HG02759 (cell line): ENCODE results near the gene ANTXR1.

Experiments used
- ATAC-seq: cut with Tn5 transposase; IDR thresholded peaks from one replicate; pipeline ENCODE4 v1.9.1; 2021; ENCODE audit warnings: mild to moderate bottlenecking, moderate library complexity; ENCODE audit not compliant: unreplicated experiment

The ANTXR1 gene

DNA sequence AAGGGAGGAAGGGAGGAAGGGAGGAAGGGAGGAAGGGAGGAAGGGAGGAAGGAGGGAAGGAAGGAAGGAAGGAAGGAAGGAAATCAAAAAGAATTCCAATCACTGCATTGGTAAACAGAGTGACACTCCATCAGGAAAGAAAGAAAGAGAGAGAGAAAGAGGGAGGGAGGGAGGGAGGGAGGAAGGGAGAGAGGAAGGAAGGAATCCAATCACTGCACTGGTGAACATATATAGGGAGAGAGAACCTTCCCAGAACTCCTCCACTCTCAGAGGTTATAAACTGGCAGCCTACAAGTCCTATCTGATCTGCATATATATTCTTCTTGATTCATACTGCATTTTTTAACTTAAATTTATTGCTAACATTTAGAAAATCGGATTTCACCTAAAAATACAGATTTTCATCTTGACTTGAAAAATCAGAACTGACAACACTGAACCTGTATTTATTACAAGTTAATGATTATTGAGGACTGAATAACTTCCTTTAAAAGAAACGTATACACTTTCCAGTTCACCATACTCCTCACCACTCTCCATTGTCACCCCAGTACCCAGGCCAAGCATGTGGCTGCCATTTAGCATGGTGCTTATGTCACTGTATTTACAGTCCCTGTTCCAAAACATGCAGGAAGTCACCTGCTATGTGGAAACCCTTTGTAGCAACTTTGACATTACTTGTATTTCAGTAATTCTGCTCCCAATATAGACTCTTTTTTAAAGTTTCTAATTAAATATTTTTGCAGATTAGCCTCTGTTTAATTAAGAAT, 83.5 kb downstream of the ANTXR1 start:
- no peak for ATAC-seq

GRCh38 chr2:69097148-69097610, 84.2 kb downstream of the ANTXR1 start:
- ATAC-seq = no peak

GRCh38 chr2:69097891-69098655, 85.1 kb downstream of the ANTXR1 start:
- ATAC-seq = no peak

- no peak for ATAC-seq
Measured at GRCh38 chr2:69099541-69099940, 86.6 kb downstream of the ANTXR1 start.

DNA sequence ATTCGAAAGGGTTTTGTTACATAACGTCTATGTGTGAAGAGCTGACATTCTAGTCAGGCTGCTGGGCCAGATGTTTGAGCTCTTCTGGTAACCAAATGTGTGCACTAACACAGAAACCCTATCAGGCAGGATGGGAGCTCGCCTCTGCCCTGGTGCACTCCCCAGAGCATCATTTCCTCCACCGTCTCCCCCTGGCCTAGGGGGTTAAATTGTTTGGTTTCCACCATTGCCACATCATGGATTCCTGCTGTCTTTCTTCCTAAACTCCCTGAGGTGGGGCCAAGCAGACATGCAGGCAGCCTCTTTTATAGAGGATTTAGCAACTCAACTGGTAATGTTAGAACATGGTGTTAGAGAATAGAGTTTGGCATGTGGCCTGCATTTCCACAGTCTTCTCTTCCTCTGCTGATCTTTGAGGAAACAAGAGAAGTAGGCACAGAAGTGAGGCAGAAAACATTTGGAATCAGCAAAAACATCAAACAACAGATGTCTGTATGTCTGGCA, 87.3 kb downstream of the ANTXR1 start:
- no peak for ATAC-seq

DNA sequence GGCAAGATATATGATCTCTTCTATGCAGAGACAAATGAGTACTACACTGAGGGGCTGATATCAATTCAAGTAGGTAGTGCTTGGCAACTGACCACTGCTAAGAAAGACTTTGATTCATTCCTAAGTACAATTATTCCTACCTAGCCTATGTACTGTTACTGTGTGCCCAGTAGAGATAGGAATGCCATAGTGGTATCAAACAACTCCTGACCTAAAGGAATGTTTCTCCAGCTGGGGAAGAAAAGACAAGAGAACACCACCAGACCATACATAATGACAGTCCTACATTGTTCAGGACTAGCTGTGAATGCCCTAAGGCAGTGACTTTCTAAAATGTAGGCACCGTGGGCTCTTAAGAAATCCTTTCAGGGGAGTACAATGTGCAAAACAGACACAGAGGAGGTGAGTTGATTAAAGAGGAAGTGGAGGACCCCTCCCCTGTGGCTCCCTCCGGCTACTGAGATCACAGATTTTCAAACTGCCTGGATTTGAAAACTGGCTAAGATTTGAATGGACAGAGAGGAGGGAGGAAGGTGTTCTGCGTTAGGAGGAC, 89.1 kb downstream of the ANTXR1 start:
- no peak for ATAC-seq

DNA sequence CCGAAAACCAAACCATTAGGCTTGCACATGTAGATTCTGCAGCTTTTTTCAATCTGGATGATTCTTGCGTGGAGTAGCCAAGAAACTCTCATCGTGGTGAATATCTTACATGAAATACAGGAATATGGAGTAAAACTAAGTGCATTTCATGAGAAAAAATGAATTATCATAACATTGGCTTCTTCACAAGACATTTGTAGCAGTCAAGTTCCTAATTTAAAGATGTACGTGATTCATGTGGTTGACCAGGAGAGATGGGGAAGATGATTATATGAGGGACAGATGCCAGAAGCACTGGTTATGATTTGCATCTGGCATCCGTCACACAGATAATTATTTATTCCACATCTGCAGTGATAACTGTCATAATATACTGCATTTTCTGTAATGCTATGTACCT, 90.4 kb downstream of the ANTXR1 start:
- no peak for ATAC-seq

- ATAC-seq = no peak
Measured at GRCh38 chr2:69104261-69104660, 91.3 kb downstream of the ANTXR1 start.

GRCh38 chr2:69109255-69109654, 96.3 kb downstream of the ANTXR1 start:
- ATAC-seq = no peak

GRCh38 chr2:69111076-69111475, 98.1 kb downstream of the ANTXR1 start:
- no peak for ATAC-seq

GRCh38 chr2:69113627-69114026, 100.6 kb downstream of the ANTXR1 start:
- no peak for ATAC-seq

- ATAC-seq = no peak
Measured at GRCh38 chr2:69114534-69114933, 101.6 kb downstream of the ANTXR1 start.

DNA sequence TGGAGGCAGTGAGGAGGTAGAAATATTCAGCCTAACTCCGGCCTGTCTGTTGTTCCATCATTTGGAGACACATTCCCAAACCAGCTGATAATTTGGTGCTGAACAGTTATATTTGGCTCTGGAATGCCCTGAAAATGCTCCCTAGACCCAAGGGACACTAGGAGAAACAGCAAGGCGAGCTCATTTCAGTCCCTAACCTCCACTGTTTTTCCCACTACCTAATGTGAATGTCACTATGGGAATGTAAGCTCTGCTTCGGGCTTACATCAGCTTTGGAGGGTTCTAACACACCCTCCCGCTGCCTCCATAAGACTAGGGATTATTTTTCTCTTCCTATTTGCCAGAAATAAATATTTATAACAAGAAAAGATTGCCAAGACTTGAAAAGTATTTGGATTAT, 103.5 kb downstream of the ANTXR1 start:
- ATAC-seq = no peak

DNA sequence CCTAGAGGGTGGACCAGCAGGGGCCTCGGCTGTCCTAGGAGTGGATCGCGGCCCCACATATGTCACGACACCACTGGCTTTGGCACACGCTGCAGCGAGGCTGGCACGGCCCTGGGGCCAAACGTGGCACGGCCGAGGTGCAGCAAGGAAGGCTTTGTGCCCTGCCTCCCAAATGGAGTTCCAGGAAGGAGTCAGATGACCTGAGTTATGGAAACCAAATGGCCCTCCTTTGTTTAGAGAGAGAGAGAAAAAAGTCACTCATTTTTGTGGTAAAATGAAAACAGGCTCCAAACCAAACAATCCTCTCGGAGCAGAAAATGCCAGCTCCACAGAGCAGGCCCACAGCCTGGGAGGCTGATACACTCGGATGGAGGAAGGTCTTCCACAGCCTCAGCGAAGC, 105.6 kb downstream of the ANTXR1 start:
- no peak for ATAC-seq

- no peak for ATAC-seq
Measured at GRCh38 chr2:69119104-69119894, 106.3 kb downstream of the ANTXR1 start.

DNA sequence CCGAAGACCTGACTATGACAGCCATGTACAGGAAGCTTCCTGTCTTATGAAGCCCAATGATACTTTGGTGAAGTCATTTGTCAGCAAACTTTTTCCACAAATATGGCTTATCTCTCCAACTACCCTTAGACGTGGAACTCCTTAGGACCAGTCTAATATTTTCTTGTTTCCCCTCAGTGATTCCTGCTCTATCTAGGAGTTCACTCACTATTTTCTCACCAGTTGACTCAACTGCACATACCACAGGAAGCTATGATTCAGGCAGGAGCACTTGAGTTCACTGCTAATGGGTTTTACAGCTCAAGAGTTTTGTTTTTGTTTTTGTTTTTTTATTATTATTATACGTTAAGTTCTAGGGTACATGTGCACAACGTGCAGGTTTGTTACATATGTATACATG, 109.3 kb downstream of the ANTXR1 start:
- no peak for ATAC-seq

GRCh38 chr2:69123182-69123581, 110.2 kb downstream of the ANTXR1 start:
- ATAC-seq = no peak

DNA sequence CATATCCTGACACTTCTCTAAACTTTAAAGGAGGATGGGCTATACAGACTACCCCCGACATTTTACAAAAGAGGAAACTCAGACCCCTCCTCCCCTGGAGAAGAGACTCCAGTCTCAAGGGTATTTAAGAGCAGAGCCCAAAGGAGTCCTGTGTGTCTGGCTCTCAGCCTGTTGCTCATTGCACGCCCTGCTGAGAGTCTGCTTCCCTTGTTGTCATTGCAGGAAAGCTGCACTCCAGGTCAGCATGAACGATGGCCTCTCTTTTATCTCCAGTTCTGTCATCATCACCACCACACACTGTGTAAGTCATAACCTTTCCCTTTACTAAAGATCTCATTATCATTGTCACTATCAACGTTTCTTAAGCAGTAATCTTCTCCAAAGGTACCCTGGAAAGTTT, 111.4 kb downstream of the ANTXR1 start:
- ATAC-seq = no peak

GRCh38 chr2:69125816-69126215, 112.8 kb downstream of the ANTXR1 start:
- ATAC-seq = no peak

DNA sequence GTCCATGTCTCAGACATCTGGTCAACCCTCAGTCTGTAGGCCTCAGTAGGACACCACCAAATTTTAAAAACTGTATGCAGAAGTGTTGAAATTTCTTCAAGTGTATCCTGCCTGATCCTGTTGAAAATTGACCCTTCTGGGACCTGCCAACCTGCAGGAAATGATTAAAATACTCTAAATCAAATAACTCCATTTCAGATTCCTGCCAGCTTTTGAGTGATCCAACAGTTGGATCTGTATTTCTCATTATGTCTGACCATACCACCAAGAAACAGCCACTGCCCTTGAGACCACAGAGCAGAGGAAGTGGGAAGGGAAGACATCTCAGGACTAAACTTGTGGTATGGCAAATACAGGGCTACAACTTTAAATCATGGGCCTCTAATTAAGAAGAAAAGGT, 113.4 kb downstream of the ANTXR1 start:
- no peak for ATAC-seq

GRCh38 chr2:69131452-69131851, 118.5 kb downstream of the ANTXR1 start:
- no peak for ATAC-seq
